SK-N-SH treated with all-trans-retinoic acid at 6 μM for 48 hours (cell line): Measurements from ENCODE around the gene TNPO2.

Source experiments
- ATAC-seq: fragments of 200-7000 bp; cut with Tn5 transposase; 3 replicates; pipeline ENCODE4 v1.9.1; 2020; ENCODE audit warnings: mild to moderate bottlenecking, moderate library complexity
- ARNTL ChIP-seq: fragments of 450-650 bp; formaldehyde crosslinking; IDR thresholded peaks from 2 replicates; pipeline ENCODE4 v1.5.0; 2020; ENCODE audit warnings: low read depth, mild to moderate bottlenecking, moderate library complexity, borderline replicate concordance
- BACH2 ChIP-seq: fragments of 250-450 bp; sonication (Bioruptor Pico); IDR thresholded peaks from 2 replicates; pipeline ENCODE4 v1.9.0; 2021; ENCODE audit warnings: mild to moderate bottlenecking, borderline replicate concordance
- CREB5 ChIP-seq: fragments of 250-450 bp; sonication (Bioruptor Pico); IDR thresholded peaks from 2 replicates; pipeline ENCODE4 v1.5.1; 2020; ENCODE audit warnings: low read depth, mild to moderate bottlenecking, moderate library complexity
- CSDC2 ChIP-seq: fragments of 250-450 bp; sonication (Bioruptor Pico); IDR thresholded peaks from 2 replicates; pipeline ENCODE4 v1.5.0; 2020; ENCODE audit warnings: mild to moderate bottlenecking, moderate library complexity
- CSRNP3 ChIP-seq: fragments of 250-450 bp; sonication (Bioruptor Pico); IDR thresholded peaks from 2 replicates; pipeline ENCODE4 v1.5.1; 2021; ENCODE audit warnings: mild to moderate bottlenecking, moderate library complexity
- ESRRG ChIP-seq: fragments of 250-450 bp; sonication (Bioruptor Pico); IDR thresholded peaks from 2 replicates; pipeline ENCODE4 v1.6.1; 2021; ENCODE audit warnings: mild to moderate bottlenecking
- GLIS3 ChIP-seq: fragments of 250-450 bp; sonication (Bioruptor Pico); IDR thresholded peaks from 2 replicates; pipeline ENCODE4 v1.5.0; 2020; ENCODE audit warnings: mild to moderate bottlenecking, moderate library complexity
- ISL1 ChIP-seq: fragments of 250-450 bp; sonication (Bioruptor Pico); IDR thresholded peaks from 2 replicates; pipeline ENCODE4 v2.1.2; 2022; ENCODE audit warnings: mild to moderate bottlenecking, moderate library complexity
- OSR1 ChIP-seq: fragments of 250-450 bp; sonication (Bioruptor Pico); IDR thresholded peaks from 2 replicates; pipeline ENCODE4 v1.8.0; 2022; ENCODE audit warnings: moderate library complexity, mild to moderate bottlenecking, inconsistent platforms
- PATZ1 ChIP-seq: fragments of 250-450 bp; sonication (Bioruptor Pico); IDR thresholded peaks from 2 replicates; pipeline ENCODE4 v1.8.0; 2020; ENCODE audit warnings: mild to moderate bottlenecking, moderate library complexity, borderline replicate concordance
- POU6F1 ChIP-seq: fragments of 250-450 bp; sonication (Bioruptor Pico); IDR thresholded peaks from 2 replicates; pipeline ENCODE4 v1.8.0; 2021; ENCODE audit warnings: low read depth, mild to moderate bottlenecking, moderate library complexity, borderline replicate concordance
- PPARA ChIP-seq: fragments of 250-450 bp; sonication (Bioruptor Pico); IDR thresholded peaks from 2 replicates; pipeline ENCODE4 v1.5.0; 2020; ENCODE audit warnings: mild to moderate bottlenecking, borderline replicate concordance
- RARB ChIP-seq: fragments of 250-450 bp; sonication (Bioruptor Pico); IDR thresholded peaks from 2 replicates; pipeline ENCODE4 v1.8.0; 2021; ENCODE audit warnings: mild to moderate bottlenecking, moderate library complexity
- SNAI2 ChIP-seq: fragments of 250-450 bp; sonication (Bioruptor Pico); IDR thresholded peaks from 2 replicates; pipeline ENCODE4 v1.5.0; 2020; ENCODE audit warnings: mild to moderate bottlenecking, moderate library complexity
- TOX ChIP-seq: fragments of 250-450 bp; sonication (Bioruptor Pico); IDR thresholded peaks from 2 replicates; pipeline ENCODE4 v1.8.0; 2021; ENCODE audit warnings: mild to moderate bottlenecking, moderate library complexity, borderline replicate concordance
- TSHZ2 ChIP-seq: fragments of 250-450 bp; sonication (Bioruptor Pico); IDR thresholded peaks from 2 replicates; pipeline ENCODE4 v1.5.0; 2020; ENCODE audit warnings: mild to moderate bottlenecking, moderate library complexity
- ZC3H10 ChIP-seq: fragments of 250-450 bp; sonication (Bioruptor Pico); IDR thresholded peaks from 2 replicates; pipeline ENCODE4 v1.5.1; 2021; ENCODE audit warnings: mild to moderate bottlenecking, moderate library complexity
- ZFP3 ChIP-seq: fragments of 250-450 bp; sonication (Bioruptor Pico); IDR thresholded peaks from 2 replicates; pipeline ENCODE4 v1.5.0; 2020; ENCODE audit warnings: mild to moderate bottlenecking, moderate library complexity
- ZFP30 ChIP-seq: fragments of 450-650 bp; formaldehyde crosslinking; IDR thresholded peaks from 2 replicates; pipeline ENCODE4 v1.5.0; 2022; ENCODE audit warnings: mild to moderate bottlenecking, moderate library complexity
- ZNF565 ChIP-seq: fragments of 450-650 bp; formaldehyde crosslinking; conservative IDR thresholded peaks from 2 replicates; pipeline ENCODE4 v1.5.0; 2020; ENCODE audit warnings: low read depth, mild to moderate bottlenecking, moderate library complexity
- ZNF70 ChIP-seq: fragments of 450-650 bp; formaldehyde crosslinking; IDR thresholded peaks from 2 replicates; pipeline ENCODE4 v1.5.0; 2020; ENCODE audit warnings: mild to moderate bottlenecking, moderate library complexity
- ZNF8 ChIP-seq: fragments of 450-650 bp; formaldehyde crosslinking; IDR thresholded peaks from 2 replicates; pipeline ENCODE4 v1.5.0; 2020; ENCODE audit warnings: mild to moderate bottlenecking, moderate library complexity

The TNPO2 gene

GRCh38 chr19:12695514-12695913 lies 28.2 kb downstream of the TNPO2 start (continued):
- TF ChIP-seq CSRNP3 (no peak), ZFP3 (no peak), RARB (no peak), ZNF565 (CRISPR knock-in tag) (no peak), ZNF70 (CRISPR knock-in tag) (no peak)
- TF ChIP-seq, all 23 proteins: peak for 0

- no peak for ATAC-seq
- TF ChIP-seq RARB (no peak), ISL1 (CRISPR knock-in tag) (no peak), POU6F1 (no peak), GLIS3 (CRISPR knock-in tag) (no peak), CSRNP3 (no peak), SNAI2 (no peak), ARNTL (no peak), TOX (CRISPR knock-in tag) (no peak), PATZ1 (CRISPR knock-in tag) (no peak), BACH2 (no peak), CSDC2 (CRISPR knock-in tag) (no peak), ZFP30 (CRISPR knock-in tag) (no peak)
Measured at GRCh38 chr19:12695096-12695495, 28.6 kb downstream of the TNPO2 start.

- no peak for TF ChIP-seq ZC3H10
- TF ChIP-seq TSHZ2 (CRISPR knock-in tag), result no peak
- TF ChIP-seq CSRNP3, result no peak
- no peak for TF ChIP-seq ZNF8 (CRISPR knock-in tag)
- no peak for TF ChIP-seq RARB
- no peak for TF ChIP-seq PPARA (CRISPR knock-in tag)
- TF ChIP-seq ESRRG (CRISPR knock-in tag), result no peak
- TF ChIP-seq ARNTL, result no peak
- no peak for TF ChIP-seq ZNF70 (CRISPR knock-in tag)
- TF ChIP-seq ZFP30 (CRISPR knock-in tag), result no peak
- TF ChIP-seq SNAI2, result no peak
- no peak for TF ChIP-seq CREB5 (CRISPR knock-in tag)
- TF ChIP-seq POU6F1, result no peak
- no peak for TF ChIP-seq OSR1
- TF ChIP-seq ZNF565 (CRISPR knock-in tag), result no peak
- no peak for TF ChIP-seq ISL1 (CRISPR knock-in tag)
- TF ChIP-seq, all 23 proteins: peak for 0
- no peak for ATAC-seq
Measured at GRCh38 chr19:12694641-12695040, 29.1 kb downstream of the TNPO2 start.
